DMS 273 (cell line): Measurements from ENCODE around the gene SLC6A14.

Experiments
- DNase-seq: peaks from one replicate; lab custom pipeline; 2025; ENCODE audit not compliant: unreplicated experiment; lab: John Stamatoyannopoulos, UW

SLC6A14 gene

GRCh38 chrX:116436358-116436816 is at the start of gene SLC6A14:
TSS of gene SLC6A14 (plus strand) at chrX:116436606. CDS start at chrX:116436710, 104 bp downstream.
- DNase-seq: no peak

- DNase-seq: no peak
Observed at GRCh38 chrX:116395752-116396151, 40.7 kb upstream of the SLC6A14 start.

- no peak for DNase-seq
Observed at GRCh38 chrX:116399681-116400080, 36.7 kb upstream of the SLC6A14 start.

GRCh38 chrX:116409219-116409618 is 27.2 kb upstream of the SLC6A14 start:
- DNase-seq: no peak

- DNase-seq: no peak
Observed at GRCh38 chrX:116413273-116413672, 23.1 kb upstream of the SLC6A14 start.

- DNase-seq: peak; percentile 3
Observed at GRCh38 chrX:116417214-116417613, 19.2 kb upstream of the SLC6A14 start.

GRCh38 chrX:116417968-116418367 is 18.4 kb upstream of the SLC6A14 start:
- no peak for DNase-seq

- DNase-seq: no peak
Observed at GRCh38 chrX:116427978-116428377, 8.4 kb upstream of the SLC6A14 start.

GRCh38 chrX:116435597-116435996 is 809 bp upstream of the SLC6A14 start:
- DNase-seq: no peak

GRCh38 chrX:116449156-116449555 is 12.8 kb downstream of the SLC6A14 start:
- DNase-seq: no peak

GRCh38 chrX:116462822-116463221 is 26.4 kb downstream of the SLC6A14 start, which contains the start of gene CT83:
TSS of gene CT83 (minus strand) at chrX:116462976. CDS start at chrX:116462856, 120 bp downstream.
- DNase-seq: no peak

- DNase-seq: no peak
Observed at GRCh38 chrX:116480059-116480458, 43.7 kb downstream of the SLC6A14 start.

GRCh38 chrX:116490104-116490503 is 53.7 kb downstream of the SLC6A14 start:
- peak; percentile 13 for DNase-seq

GRCh38 chrX:116493271-116493670 is 56.9 kb downstream of the SLC6A14 start:
- no peak for DNase-seq

- no peak for DNase-seq
Observed at GRCh38 chrX:116499780-116500179, 63.4 kb downstream of the SLC6A14 start.
